NCI-H2227 treated with DMSO at 0.1 percent for 48 hours (cell line): ENCODE measurements around the gene NPM3.

Source experiments
- DNase-seq: peaks from one replicate; lab custom pipeline; 2025; lab: John Stamatoyannopoulos, UW

Gene NPM3

DNA sequence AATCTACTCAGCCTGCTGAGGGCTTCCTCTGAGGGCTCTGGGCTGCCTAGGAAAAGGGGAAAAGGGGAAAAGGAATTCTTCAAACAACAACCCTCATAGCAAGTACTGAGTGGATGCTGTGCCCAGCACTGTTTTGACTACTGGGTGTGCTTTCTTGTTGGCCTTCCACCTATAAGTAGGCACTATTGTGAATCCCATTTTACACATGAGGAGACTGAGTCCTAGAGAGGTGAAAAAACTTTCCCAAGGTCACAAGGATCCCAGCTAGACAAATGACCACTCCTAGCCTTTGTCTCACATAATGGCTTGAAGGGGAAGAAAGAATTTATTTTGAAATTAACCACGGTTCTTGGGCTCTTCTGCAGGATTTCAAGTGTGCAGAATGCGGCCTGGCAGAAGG is 24.4 kb downstream of the NPM3 start:
- no peak for DNase-seq

DNA sequence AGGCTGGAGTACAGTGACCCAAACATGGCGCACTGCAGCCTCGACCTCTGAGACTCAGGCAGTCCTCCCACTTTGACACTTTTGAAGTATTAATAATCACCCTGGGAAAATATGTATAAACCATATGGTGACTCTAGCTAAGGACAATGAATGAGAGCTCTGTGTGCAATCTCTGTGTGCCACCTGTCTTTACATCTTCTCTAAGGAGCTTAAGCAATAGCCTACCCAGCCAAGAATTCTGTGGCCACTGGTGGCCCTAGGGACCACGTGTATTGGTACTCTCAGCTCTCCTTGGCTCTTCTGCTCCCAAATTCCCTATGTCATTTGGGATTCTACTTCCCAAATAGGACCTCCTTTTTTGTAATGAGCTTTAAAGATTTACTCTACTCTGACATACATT is 31.0 kb downstream of the NPM3 start:
- no peak for DNase-seq

DNA sequence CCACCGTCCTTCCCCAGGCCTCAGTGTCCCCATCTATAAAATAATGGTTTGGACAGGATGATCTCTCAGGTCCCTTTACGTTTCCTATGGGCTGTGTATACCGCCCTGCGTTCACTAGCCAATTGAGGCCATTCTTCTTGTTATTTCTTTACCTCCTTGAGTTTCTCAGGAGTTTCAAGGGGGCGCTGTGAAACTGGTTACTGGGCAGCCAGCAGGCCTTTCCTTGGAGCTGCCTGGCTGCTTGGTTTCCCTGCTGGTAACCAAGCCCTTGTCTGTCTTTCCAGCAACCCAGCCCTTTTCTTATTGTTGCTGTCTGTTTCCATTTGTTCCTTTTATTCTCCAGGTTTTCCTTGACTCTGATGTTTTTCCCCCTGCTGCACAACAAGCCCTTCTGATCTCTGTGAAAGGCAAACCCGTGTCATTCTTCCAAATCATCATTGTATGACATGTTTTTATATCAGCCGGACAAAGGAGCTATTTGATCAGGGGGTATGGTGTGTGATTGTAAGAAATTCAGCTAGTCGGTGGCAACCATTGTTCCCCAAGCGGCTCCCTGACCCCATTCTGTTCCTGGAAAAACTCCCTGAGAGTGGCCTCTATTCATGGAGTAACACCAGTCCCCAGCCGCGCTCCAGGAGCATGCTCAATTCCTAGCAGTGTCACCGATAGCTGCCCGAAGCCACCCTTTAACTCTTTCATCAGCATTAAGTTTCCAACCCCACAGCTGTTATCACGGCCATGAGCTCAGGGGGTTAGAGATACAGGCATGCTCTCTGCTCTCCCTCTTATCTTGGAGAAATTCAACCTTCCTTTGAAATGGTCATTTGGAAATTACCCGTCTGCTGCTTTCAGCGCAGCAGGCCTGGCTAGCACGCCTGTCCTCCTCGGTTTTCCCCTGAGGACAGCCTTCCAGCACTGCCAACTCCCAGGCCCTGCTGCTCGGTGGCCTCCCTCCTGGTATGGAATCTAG is 33.9 kb downstream of the NPM3 start:
- no peak for DNase-seq

GRCh38 chr10:101748496-101748895 is 34.8 kb downstream of the NPM3 start:
- DNase-seq, result no peak

DNA sequence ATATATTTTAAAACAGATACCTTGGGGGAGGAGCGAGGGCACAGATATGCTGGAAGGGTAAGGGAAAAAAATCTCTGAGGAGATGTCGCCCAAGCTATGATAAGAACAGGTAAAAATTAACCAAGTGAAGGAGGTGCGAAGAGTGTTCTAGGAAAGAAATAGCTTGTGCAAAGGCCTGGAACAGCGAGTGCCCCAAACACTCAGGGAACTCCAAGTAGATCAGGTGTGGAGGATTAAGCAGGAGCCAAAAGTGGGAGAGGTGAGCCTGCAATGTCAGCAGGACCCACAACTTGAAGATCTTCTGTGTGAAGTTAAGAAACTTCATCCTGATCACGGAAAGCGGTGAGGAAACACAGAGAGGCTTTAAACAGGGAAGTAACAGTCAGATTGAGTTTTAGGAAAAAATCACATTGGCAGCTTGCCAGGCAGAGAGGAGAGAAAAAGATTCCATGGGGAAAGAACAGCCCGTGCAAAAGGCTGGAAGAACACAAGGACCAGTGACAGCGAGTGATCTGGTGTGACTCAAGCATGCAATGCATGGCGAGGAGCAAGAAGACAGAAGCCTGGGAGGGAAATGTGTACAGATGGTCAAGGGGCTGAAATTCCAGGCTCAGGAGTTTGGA is 38.1 kb downstream of the NPM3 start:
- DNase-seq, result no peak

- DNase-seq, result no peak
Observed at GRCh38 chr10:101744267-101744666, 39.0 kb downstream of the NPM3 start.

DNA sequence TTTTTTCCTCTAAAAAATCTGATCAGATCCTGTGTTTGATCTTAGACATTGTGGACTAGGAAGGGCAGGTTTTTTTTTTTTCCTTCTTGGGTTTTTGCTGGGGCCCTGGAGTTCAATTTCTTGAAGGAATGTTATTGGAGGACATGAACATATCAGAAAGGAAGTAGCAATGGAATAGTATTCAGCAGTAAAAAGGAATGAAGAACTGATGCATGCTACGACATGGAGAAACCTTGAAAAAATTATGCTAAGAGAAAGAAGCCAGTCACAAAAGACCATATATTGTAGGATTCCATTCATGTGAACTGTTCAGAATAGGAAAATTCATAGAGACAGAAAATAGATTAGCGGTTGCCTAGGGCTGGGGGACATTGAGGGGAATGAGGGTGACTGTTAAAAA is 41.3 kb downstream of the NPM3 start:
- no peak for DNase-seq

GRCh38 chr10:101736666-101737065 is 46.6 kb downstream of the NPM3 start:
- DNase-seq, result no peak

GRCh38 chr10:101732096-101732495 is 51.1 kb downstream of the NPM3 start:
- no peak for DNase-seq
